ENCODE measurements around the gene COL9A1.

GRCh38 chr6:70338775-70339174 lies 35.9 kb upstream of the COL9A1 start:
- TF ChIP-seq CTCF (IDR thresholded peaks at IDR 0.05) = no peak
- no peak for TF ChIP-seq POLR2A (IDR thresholded peaks at IDR 0.05)

Measured in uterus (tissue), 2 donors.